ENCODE results near the gene ZDHHC3.
"Not testable (repeated sequence)": the region's sequence is repeated elsewhere in the genome, so short reads cannot be mapped to it uniquely, and the experiment has no call there.

Gene ZDHHC3

DNA sequence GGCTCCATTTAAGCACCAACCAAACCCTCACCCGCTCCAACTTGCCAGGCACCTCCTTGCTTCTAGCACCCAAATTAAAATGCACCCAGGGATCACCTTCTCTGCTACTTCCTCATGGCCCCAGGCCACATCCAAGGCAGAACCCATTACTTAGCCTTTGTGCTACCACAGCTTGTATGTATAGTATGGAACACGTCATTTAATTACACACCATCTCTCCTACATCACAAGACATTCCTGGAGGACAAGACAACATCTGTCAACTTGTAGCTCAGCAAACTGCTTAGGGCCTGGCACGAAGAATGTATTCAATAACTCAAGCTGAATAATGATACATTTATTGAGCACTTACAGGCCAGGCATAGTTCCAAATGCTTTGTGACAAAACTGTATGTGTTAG, 23.3 kb downstream of the ZDHHC3 start:
- Histone ChIP-seq H3K27me3 (no peaks in the 10 kb centered on the region), H3K4me1 (no peaks in the 10 kb centered on the region), H3K4me3 (ENCODE audit: low read depth, low read length) (no peak overlapping the region), H3K9me3 (no peaks in the 10 kb centered on the region), H3K36me3 (no peaks in the 10 kb centered on the region)
- TF ChIP-seq CTCF (IDR thresholded peaks at IDR 0.05; ENCODE audit: low read depth, low read length), result no peak
- DNase-seq, result no peak

- Histone ChIP-seq H3K4me3 (ENCODE audit: low read depth, low read length) (no peak overlapping the region), H3K36me3 (no peaks in the 10 kb centered on the region), H3K4me1 (no peaks in the 10 kb centered on the region), H3K9me3 (no peaks in the 10 kb centered on the region), H3K27me3 (no peaks in the 10 kb centered on the region)
- DNase-seq, result no peak
- no peak for TF ChIP-seq CTCF (IDR thresholded peaks at IDR 0.05; ENCODE audit: low read depth, low read length)
Measured at GRCh38 chr3:44950275-44950734, 25.7 kb downstream of the ZDHHC3 start.

DNA sequence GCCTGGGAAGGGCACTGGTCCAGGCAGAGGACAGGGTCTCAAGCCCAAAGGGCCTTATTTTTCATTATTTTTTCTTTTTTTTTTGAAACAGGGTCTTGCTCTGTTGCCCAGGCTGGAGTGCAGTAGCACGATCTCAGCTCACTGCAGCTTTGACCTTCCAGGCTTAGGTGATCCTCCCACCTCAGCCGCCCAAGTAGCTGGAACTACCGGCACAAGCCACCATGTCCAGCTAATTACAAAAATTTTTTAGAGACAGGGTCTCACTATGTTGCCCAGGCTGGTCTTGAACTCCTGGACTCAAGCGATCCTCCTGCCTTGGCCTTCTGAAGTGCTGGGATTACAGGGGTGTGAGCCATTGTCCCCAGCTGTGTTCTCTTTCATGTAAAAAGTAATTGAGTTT, 26.2 kb downstream of the ZDHHC3 start:
- DNase-seq; H3K27me3 ChIP-seq; H3K4me1 ChIP-seq; H3K4me3 ChIP-seq (ENCODE audit: low read depth, low read length); H3K36me3 ChIP-seq; H3K9me3 ChIP-seq: not testable (repeated sequence)

GRCh38 chr3:44948239-44948638, 27.7 kb downstream of the ZDHHC3 start:
- Histone ChIP-seq H3K4me1 (no peaks in the 10 kb centered on the region), H3K9me3 (no peaks in the 10 kb centered on the region), H3K27me3 (no peaks in the 10 kb centered on the region), H3K4me3 (ENCODE audit: low read depth, low read length) (no peak overlapping the region), H3K36me3 (no peaks in the 10 kb centered on the region)
- DNase-seq, result no peak
- no peak for TF ChIP-seq CTCF (IDR thresholded peaks at IDR 0.05; ENCODE audit: low read depth, low read length)

GRCh38 chr3:44942202-44942921, 33.6 kb downstream of the ZDHHC3 start:
- no peak for TF ChIP-seq CTCF (IDR thresholded peaks at IDR 0.05; ENCODE audit: low read depth, low read length)
- DNase-seq, result no peak
- Histone ChIP-seq H3K4me3 (ENCODE audit: low read depth, low read length) (no peak overlapping the region), H3K4me1 (no peaks in the 10 kb centered on the region), H3K36me3 (no peaks in the 10 kb centered on the region), H3K27me3 (no peaks in the 10 kb centered on the region), H3K9me3 (no peaks in the 10 kb centered on the region)

GRCh38 chr3:44939581-44940036, 36.4 kb downstream of the ZDHHC3 start:
- TF ChIP-seq CTCF (IDR thresholded peaks at IDR 0.05; ENCODE audit: low read depth, low read length), result no peak
- Histone ChIP-seq H3K36me3 (no peaks in the 10 kb centered on the region), H3K4me1 (no peaks in the 10 kb centered on the region), H3K4me3 (ENCODE audit: low read depth, low read length) (no peak overlapping the region), H3K27me3 (no peaks in the 10 kb centered on the region), H3K9me3 (no peaks in the 10 kb centered on the region)
- no peak for DNase-seq
